Left lung (tissue), 10 donors: ENCODE results near the gene EGF. TPM values are rescaled to one million over a fixed set of nuclear protein-coding genes. Genes with fewer than 3 reads are reported as not detected.

ENCODE experiments used
- ATAC-seq: fragments of 200-7000 bp; cut with Tn5 transposase; one replicate; pipeline ENCODE4 v1.9.1; 2020; ENCODE audit warnings: moderate library complexity
- DNase-seq, 4 donors: peaks; one replicate each; pipeline ENCODE4 v3.0.0-alpha.2; 2013 to 2020
- H3K27ac ChIP-seq, 2 donors: fragments of 200-600 bp; sonication (generic) in 1 of 2; one replicate each; pipeline versions ENCODE4 v1.5.0 to v1.8.0; 2020 to 2021
- H3K27me3 ChIP-seq, 2 donors: fragments of 200-600 bp; sonication (generic) in 1 of 2; one replicate each; pipeline versions ENCODE4 v1.5.0 to v1.8.0; 2020 to 2021
- H3K36me3 ChIP-seq, 2 donors: fragments of 200-600 bp; sonication (generic) in 1 of 2; one replicate each; pipeline versions ENCODE4 v1.5.0 to v1.8.0; 2020 to 2021
- H3K4me1 ChIP-seq, 2 donors: fragments of 200-600 bp; one replicate each; pipeline ENCODE4 v1.8.0; 2021
- H3K4me3 ChIP-seq, 2 donors: fragments of 200-600 bp; sonication (generic) in 1 of 2; one replicate each; pipeline versions ENCODE4 v1.5.0 to v1.8.0; 2020 to 2021; ENCODE audit warnings: mild to moderate bottlenecking in 1 of 2
- H3K9me3 ChIP-seq, 2 donors: fragments of 200-600 bp; sonication (generic) in 1 of 2; one replicate each; pipeline versions ENCODE4 v1.5.0 to v1.8.0; 2020 to 2021
- intact Hi-C, 2 donors: fragments of 100-400 bp; cut with DNase I; formaldehyde crosslinking; loops; one replicate each; pipeline versions ENCODE4 v1.11.2 to v1.14.2; 2022
- polyA plus RNA-seq, 6 donors: library from polyadenylated mRNA; unstranded; fragments of 120-200 nt; gene quantifications; one replicate each; pipeline ENCODE4 v1.2.1, GENCODE V29; 2013; ENCODE audit not compliant: insufficient read length in 6 of 6
- total RNA-seq, 2 donors: library from RNA; stranded (reverse); fragmentation: NEBNext Ultra II Directional; extraction: Animal tissue kit (Norgen Biotek cat#: 25700); gene quantifications; one replicate each; pipeline ENCODE4 v1.2.1, GENCODE V29; 2021
- TF ChIP-seq, protein P1 (sequence below), 2 donors: fragments of 200-600 bp; sonication (generic) in 1 of 2; IDR thresholded peaks; one replicate each; pipeline versions ENCODE4 v1.5.0 to v1.8.0; 2021; ENCODE audit warnings: antibody characterized with exemption in 2 of 2
- donor health status: DM: no; HTN: yes; CAD: no.
- donor health status: DM: no; HTN: no; CAD: no.

The EGF gene
- total and polyA plus RNA-seq, 8 donors, result 0.45 to 4.3 (median 1.0) TPM

DNA sequence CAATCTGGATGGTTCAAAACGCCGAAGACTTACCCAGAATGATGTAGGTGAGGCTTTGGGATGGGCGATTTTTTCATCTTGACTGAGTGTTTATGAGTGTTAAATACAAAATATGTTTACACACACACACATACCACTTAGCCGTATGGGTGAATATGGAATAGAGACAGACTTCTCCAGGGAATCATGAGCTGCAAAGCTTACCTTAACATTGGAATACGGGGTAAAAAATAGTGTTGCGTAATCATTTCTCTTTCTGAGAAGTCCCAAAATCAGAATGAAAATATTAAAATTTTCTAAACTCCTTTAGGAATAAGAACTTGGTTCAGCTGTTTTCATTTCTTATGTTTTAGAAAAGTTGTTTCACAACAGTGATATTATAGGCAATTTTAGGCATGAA, 63.5 kb downstream of the EGF start:
- Histone ChIP-seq H3K9me3 (no peaks in the 10 kb centered on the region), H3K4me3 (no peak overlapping the region), H3K4me1 (no peaks in the 10 kb centered on the region), H3K27me3 (no peaks in the 10 kb centered on the region), H3K27ac (no peak overlapping the region), H3K36me3 (no peaks in the 10 kb centered on the region)
- no peak for DNase-seq
- intact Hi-C loops, result no loop called here
- TF ChIP-seq, protein P1, sequence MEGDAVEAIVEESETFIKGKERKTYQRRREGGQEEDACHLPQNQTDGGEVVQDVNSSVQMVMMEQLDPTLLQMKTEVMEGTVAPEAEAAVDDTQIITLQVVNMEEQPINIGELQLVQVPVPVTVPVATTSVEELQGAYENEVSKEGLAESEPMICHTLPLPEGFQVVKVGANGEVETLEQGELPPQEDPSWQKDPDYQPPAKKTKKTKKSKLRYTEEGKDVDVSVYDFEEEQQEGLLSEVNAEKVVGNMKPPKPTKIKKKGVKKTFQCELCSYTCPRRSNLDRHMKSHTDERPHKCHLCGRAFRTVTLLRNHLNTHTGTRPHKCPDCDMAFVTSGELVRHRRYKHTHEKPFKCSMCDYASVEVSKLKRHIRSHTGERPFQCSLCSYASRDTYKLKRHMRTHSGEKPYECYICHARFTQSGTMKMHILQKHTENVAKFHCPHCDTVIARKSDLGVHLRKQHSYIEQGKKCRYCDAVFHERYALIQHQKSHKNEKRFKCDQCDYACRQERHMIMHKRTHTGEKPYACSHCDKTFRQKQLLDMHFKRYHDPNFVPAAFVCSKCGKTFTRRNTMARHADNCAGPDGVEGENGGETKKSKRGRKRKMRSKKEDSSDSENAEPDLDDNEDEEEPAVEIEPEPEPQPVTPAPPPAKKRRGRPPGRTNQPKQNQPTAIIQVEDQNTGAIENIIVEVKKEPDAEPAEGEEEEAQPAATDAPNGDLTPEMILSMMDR (IDR thresholded peaks at IDR 0.05), result no peak
- no peak for ATAC-seq

DNA sequence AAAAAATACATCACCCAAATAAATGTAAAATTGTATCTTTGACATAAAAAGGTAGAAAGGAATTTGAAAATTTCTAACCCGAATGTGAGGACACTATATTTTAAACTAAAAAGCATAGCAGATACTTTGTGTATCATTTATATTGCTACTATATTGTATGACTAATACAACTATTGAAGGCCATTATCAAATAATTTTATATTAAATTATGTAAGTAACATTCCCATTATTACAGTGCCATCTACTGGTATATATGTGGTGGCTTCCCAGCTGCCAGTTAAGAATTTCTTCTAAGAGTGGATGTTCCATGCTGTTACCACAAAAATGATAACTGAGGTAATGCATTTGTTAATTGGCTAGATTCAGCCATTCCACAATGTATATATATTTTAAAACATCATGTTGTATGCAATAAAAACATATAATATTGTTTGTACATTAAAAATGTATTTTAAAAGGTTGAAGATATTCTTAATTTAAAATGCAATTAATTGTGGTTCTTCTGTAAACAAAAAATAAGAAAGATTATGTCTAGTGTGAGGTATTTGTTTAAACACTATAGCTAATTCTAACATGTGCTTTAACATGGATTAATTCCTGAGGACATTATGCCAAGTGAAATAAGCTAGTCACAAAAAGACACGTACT, 65.3 kb downstream of the EGF start:
- Histone ChIP-seq H3K4me3 (no peak overlapping the region), H3K4me1 (no peaks in the 10 kb centered on the region), H3K9me3 (no peaks in the 10 kb centered on the region), H3K27me3 (no peaks in the 10 kb centered on the region), H3K27ac (no peak overlapping the region), H3K36me3 (no peaks in the 10 kb centered on the region)
- DNase-seq, result peak in 1 of 4 donors; percentile 24
- intact Hi-C loops, result no loop called here
- TF ChIP-seq, protein P1 (IDR thresholded peaks at IDR 0.05), result peak; percentile 54 to 62
- peak; percentile 77 for ATAC-seq

DNA sequence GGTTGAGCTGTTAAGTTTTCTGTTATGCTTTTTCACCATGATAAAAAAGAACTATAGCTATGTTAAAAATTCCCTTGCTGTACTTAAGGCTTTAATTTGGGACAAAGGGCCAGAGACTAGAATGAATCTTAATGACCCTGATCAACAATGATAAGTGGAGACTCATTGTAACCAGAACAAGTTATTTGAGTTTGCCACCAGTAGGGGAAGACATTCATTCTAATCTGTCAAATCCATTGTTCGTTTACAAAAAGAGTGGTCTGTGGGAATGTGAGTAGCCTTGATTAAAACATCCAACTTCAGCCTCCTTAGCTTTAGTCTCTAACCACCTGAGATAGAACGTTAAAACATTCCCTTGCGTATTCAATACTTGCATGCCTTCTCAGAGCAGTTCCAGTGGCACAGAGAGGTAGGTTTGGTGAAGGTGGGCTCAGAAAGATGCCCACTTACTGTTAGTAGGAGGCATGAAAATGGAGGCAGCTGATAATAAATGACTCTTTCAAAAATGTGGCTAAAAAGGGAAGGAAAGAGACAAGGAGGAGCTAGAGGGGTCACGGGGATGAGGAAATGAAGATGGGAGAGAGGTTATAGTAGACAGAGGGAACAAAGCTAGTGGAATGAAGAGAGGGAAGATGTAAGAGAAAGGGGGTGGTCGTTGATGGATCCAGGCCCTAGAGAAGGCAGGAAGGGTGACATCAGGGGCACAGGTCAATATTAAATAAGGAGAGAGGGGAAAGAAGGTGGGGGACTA, 66.2 kb downstream of the EGF start:
- peak; percentile 26 for ATAC-seq
- Histone ChIP-seq H3K27me3 (no peaks in the 10 kb centered on the region), H3K9me3 (no peaks in the 10 kb centered on the region), H3K27ac (no peak overlapping the region), H3K4me1 (no peaks in the 10 kb centered on the region), H3K36me3 (no peaks in the 10 kb centered on the region), H3K4me3 (no peak overlapping the region)
- no peak for DNase-seq
- TF ChIP-seq, protein P1 (IDR thresholded peaks at IDR 0.05), result no peak
- intact Hi-C loops, result no loop called here

DNA sequence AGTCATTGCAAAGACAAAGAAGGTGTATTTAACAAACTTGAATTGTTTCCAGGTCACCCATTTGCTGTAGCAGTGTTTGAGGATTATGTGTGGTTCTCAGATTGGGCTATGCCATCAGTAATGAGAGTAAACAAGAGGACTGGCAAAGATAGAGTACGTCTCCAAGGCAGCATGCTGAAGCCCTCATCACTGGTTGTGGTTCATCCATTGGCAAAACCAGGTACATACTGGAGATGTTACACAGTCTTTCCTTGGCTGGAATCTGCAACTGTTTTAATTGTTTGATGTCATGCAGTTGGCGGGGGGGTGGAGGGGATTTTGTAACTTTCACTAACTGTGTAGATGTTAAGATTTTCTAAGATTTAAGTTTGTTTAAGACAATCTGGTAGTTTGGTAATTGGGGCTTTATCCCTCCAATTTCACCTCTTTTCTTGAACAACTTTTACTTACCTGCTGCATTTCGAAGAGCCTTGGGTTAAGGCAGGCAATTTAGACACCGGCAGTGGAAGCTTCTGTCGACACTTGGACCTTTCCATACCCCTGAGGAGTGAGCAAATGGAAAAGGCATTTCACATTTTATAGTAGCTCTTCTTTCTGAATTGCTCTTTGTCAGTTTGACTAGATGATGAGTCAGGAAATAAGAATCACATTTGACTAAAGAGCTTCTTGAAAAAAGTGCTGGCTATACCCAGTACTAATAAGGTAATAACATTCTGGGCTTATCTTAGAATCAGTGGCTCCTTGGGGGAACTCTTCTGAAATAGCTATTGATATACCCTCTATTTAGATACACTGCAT, 67.4 kb downstream of the EGF start:
- no peak overlapping the region for H3K4me3 ChIP-seq
- intact Hi-C loops, result no loop called here
- no peak overlapping the region for H3K27ac ChIP-seq
- H3K27me3 ChIP-seq, result no peaks in the 10 kb centered on the region
- no peak for DNase-seq
- no peak for ATAC-seq
- no peaks in the 10 kb centered on the region for H3K36me3 ChIP-seq
- TF ChIP-seq, protein P1 (IDR thresholded peaks at IDR 0.05), result no peak
- no peaks in the 10 kb centered on the region for H3K4me1 ChIP-seq
- H3K9me3 ChIP-seq, result no peaks in the 10 kb centered on the region

DNA sequence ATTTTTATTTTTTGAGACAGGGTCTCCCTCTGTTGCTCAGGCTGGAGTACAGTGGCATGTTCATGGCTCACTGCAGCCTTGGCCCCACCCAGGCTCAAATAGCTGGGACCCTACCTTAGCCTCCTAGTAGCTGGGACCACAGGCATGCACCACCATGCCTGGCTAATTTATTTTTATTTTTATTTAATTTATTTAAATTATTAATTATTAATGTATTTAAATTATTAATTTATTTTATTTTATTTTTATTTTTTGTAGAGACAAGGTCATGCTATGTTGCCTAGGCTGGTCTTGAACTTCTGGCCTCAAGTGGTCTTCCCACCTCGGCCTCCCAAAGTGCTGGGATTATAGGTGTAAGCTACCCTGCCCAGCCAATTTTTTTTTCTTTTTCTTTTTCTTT, 69.3 kb downstream of the EGF start:
- TF ChIP-seq, protein P1 (IDR thresholded peaks at IDR 0.05), result no peak
- Histone ChIP-seq H3K27ac (no peak overlapping the region), H3K36me3 (no peaks in the 10 kb centered on the region), H3K4me3 (no peak overlapping the region), H3K4me1 (no peaks in the 10 kb centered on the region), H3K27me3 (no peaks in the 10 kb centered on the region), H3K9me3 (no peaks in the 10 kb centered on the region)
- intact Hi-C loops, result no loop called here
- ATAC-seq (no peak), DNase-seq (no peak)
